ENCODE results near the gene VAMP2. TPM values are rescaled to one million over a fixed set of nuclear protein-coding genes. Genes with fewer than 3 reads are reported as not detected.

Gene VAMP2
- total and polyA plus RNA-seq, 9 of the 15 experiments (the other 6 are each of a cell fraction or from before 2014, with no cell fraction given) = 2.3 to 31.8 (median 6.0) TPM

DNA sequence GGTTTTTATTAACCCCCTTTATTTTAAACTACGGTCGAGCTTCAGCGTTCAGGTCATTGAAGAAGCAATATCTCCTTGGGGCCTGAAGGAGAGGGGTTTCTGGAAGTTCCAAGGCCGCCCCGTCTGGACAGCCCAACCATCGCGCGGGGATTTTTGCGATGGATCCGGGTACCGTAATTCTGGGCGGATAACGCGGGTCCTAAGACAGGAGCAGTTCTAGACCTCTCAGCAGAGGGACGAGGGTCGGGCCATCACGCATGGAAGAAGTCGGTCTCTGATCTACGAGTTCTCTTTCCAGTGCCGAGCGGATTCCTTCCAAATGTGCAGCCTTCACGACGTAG, 23.7 kb upstream of the VAMP2 start (continued):
- TF ChIP-seq, protein P1, sequence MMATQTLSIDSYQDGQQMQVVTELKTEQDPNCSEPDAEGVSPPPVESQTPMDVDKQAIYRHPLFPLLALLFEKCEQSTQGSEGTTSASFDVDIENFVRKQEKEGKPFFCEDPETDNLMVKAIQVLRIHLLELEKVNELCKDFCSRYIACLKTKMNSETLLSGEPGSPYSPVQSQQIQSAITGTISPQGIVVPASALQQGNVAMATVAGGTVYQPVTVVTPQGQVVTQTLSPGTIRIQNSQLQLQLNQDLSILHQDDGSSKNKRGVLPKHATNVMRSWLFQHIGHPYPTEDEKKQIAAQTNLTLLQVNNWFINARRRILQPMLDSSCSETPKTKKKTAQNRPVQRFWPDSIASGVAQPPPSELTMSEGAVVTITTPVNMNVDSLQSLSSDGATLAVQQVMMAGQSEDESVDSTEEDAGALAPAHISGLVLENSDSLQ (IDR thresholded peaks at IDR 0.05) = no peak
- TF ChIP-seq, protein P2, sequence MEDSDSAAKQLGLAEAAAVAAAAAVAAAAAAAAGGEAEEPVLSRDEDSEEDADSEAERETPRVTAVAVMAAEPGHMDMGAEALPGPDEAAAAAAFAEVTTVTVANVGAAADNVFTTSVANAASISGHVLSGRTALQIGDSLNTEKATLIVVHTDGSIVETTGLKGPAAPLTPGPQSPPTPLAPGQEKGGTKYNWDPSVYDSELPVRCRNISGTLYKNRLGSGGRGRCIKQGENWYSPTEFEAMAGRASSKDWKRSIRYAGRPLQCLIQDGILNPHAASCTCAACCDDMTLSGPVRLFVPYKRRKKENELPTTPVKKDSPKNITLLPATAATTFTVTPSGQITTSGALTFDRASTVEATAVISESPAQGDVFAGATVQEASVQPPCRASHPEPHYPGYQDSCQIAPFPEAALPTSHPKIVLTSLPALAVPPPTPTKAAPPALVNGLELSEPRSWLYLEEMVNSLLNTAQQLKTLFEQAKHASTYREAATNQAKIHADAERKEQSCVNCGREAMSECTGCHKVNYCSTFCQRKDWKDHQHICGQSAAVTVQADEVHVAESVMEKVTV (CRISPR knock-in tag; IDR thresholded peaks at IDR 0.05) = no peak
- no peak for TF ChIP-seq HNRNPL (IDR thresholded peaks at IDR 0.05; ENCODE audit: low read depth, low read length)
- no peak for TF ChIP-seq ZNF121 (CRISPR knock-in tag; conservative IDR thresholded peaks at IDR 0.05)
- 0 out of 2 replicates have a peak, but pooled peaks have one; percentile 31 for TF ChIP-seq ZNF445 (CRISPR knock-in tag; IDR thresholded peaks at IDR 0.05; ENCODE audit: low read depth)
- TF ChIP-seq NFYB (IDR thresholded peaks at IDR 0.05; ENCODE audit: extremely low read depth, insufficient read length) = no peak
- TF ChIP-seq FOXP1 (CRISPR knock-in tag; IDR thresholded peaks at IDR 0.05) = no peak
- no peak for TF ChIP-seq ZNF143 (CRISPR knock-in tag; IDR thresholded peaks at IDR 0.05)
- TF ChIP-seq, protein P3, sequence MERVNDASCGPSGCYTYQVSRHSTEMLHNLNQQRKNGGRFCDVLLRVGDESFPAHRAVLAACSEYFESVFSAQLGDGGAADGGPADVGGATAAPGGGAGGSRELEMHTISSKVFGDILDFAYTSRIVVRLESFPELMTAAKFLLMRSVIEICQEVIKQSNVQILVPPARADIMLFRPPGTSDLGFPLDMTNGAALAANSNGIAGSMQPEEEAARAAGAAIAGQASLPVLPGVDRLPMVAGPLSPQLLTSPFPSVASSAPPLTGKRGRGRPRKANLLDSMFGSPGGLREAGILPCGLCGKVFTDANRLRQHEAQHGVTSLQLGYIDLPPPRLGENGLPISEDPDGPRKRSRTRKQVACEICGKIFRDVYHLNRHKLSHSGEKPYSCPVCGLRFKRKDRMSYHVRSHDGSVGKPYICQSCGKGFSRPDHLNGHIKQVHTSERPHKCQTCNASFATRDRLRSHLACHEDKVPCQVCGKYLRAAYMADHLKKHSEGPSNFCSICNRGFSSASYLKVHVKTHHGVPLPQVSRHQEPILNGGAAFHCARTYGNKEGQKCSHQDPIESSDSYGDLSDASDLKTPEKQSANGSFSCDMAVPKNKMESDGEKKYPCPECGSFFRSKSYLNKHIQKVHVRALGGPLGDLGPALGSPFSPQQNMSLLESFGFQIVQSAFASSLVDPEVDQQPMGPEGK (CRISPR knock-in tag; IDR thresholded peaks at IDR 0.05; ENCODE audit: borderline replicate concordance) = no peak
- TF ChIP-seq, protein P4, sequence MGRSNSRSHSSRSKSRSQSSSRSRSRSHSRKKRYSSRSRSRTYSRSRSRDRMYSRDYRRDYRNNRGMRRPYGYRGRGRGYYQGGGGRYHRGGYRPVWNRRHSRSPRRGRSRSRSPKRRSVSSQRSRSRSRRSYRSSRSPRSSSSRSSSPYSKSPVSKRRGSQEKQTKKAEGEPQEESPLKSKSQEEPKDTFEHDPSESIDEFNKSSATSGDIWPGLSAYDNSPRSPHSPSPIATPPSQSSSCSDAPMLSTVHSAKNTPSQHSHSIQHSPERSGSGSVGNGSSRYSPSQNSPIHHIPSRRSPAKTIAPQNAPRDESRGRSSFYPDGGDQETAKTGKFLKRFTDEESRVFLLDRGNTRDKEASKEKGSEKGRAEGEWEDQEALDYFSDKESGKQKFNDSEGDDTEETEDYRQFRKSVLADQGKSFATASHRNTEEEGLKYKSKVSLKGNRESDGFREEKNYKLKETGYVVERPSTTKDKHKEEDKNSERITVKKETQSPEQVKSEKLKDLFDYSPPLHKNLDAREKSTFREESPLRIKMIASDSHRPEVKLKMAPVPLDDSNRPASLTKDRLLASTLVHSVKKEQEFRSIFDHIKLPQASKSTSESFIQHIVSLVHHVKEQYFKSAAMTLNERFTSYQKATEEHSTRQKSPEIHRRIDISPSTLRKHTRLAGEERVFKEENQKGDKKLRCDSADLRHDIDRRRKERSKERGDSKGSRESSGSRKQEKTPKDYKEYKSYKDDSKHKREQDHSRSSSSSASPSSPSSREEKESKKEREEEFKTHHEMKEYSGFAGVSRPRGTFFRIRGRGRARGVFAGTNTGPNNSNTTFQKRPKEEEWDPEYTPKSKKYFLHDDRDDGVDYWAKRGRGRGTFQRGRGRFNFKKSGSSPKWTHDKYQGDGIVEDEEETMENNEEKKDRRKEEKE (IDR thresholded peaks at IDR 0.05; ENCODE audit: borderline replicate concordance in 1 of 2, control insufficient read depth in 1 of 2, low read depth in 2 of 2, low read length in 1 of 2) = no peak
- TF ChIP-seq, protein P5, sequence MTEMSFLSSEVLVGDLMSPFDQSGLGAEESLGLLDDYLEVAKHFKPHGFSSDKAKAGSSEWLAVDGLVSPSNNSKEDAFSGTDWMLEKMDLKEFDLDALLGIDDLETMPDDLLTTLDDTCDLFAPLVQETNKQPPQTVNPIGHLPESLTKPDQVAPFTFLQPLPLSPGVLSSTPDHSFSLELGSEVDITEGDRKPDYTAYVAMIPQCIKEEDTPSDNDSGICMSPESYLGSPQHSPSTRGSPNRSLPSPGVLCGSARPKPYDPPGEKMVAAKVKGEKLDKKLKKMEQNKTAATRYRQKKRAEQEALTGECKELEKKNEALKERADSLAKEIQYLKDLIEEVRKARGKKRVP (CRISPR knock-in tag; IDR thresholded peaks at IDR 0.05) = no peak
- TF ChIP-seq, protein P6, sequence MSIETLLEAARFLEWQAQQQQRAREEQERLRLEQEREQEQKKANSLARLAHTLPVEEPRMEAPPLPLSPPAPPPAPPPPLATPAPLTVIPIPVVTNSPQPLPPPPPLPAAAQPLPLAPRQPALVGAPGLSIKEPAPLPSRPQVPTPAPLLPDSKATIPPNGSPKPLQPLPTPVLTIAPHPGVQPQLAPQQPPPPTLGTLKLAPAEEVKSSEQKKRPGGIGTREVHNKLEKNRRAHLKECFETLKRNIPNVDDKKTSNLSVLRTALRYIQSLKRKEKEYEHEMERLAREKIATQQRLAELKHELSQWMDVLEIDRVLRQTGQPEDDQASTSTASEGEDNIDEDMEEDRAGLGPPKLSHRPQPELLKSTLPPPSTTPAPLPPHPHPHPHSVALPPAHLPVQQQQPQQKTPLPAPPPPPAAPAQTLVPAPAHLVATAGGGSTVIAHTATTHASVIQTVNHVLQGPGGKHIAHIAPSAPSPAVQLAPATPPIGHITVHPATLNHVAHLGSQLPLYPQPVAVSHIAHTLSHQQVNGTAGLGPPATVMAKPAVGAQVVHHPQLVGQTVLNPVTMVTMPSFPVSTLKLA (conservative IDR thresholded peaks at IDR 0.05) = 0 out of 4 replicates have a peak, but pooled peaks of 1 of the 2 experiments have one; percentile 3
- TF ChIP-seq, protein P7, sequence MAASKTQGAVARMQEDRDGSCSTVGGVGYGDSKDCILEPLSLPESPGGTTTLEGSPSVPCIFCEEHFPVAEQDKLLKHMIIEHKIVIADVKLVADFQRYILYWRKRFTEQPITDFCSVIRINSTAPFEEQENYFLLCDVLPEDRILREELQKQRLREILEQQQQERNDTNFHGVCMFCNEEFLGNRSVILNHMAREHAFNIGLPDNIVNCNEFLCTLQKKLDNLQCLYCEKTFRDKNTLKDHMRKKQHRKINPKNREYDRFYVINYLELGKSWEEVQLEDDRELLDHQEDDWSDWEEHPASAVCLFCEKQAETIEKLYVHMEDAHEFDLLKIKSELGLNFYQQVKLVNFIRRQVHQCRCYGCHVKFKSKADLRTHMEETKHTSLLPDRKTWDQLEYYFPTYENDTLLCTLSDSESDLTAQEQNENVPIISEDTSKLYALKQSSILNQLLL (CRISPR knock-in tag; IDR thresholded peaks at IDR 0.05; ENCODE audit: borderline replicate concordance) = no peak
- no peak for TF ChIP-seq ZNF717 (CRISPR knock-in tag; IDR thresholded peaks at IDR 0.05)
- no peak for TF ChIP-seq ZNF316 (IDR thresholded peaks at IDR 0.05)
- no peak for TF ChIP-seq EP300 (IDR thresholded peaks at IDR 0.05; ENCODE audit: low read length)
